ENCODE measurements around the gene STAMBPL1.

- TF ChIP-seq CTCF (conservative IDR thresholded peaks at IDR 0.05; ENCODE audit: low read length), result no peak
- TF ChIP-seq EZH2phosphoT487 (IDR thresholded peaks at IDR 0.05; ENCODE audit: borderline replicate concordance), result no peak
Observed at GRCh38 chr10:88966797-88967196, 86.8 kb downstream of the STAMBPL1 start.
